Kidney (tissue), 14 donors: ENCODE results near the gene CFAP100. TPM values are rescaled to one million over a fixed set of nuclear protein-coding genes. Genes with fewer than 3 reads are reported as not detected.

Source experiments
- DNase-seq, 5 donors: peaks; one replicate each; pipeline ENCODE4 v3.0.0-alpha.2; 2013 to 2020
- FAIRE-seq: peaks from 2 replicates; lab custom pipeline; 2012; peaks lifted over from hg19 to GRCh38; lab: Jason Lieb, UNC
- H3K27ac ChIP-seq, 2 donors: one replicate each; pipeline ENCODE4 v1.7.0; 2013; ENCODE audit warnings: low read depth in 2 of 2, low read length in 2 of 2, inconsistent platforms in 1 of 2
- H3K27me3 ChIP-seq: one replicate; pipeline ENCODE4 v1.7.1; 2013; ENCODE audit warnings: low read length, inconsistent platforms; ENCODE audit not compliant: control insufficient read depth, insufficient read depth
- H3K36me3 ChIP-seq, 3 donors: one replicate each; pipeline versions ENCODE4 v1.7.0 to v1.7.1; 2013; ENCODE audit warnings: low read length in 3 of 3, control low read depth in 1 of 3, inconsistent platforms in 1 of 3; ENCODE audit not compliant: insufficient read depth in 3 of 3, control insufficient read depth in 2 of 3
- H3K4me1 ChIP-seq, 3 donors: one replicate each; pipeline versions ENCODE4 v1.7.0 to v1.7.1; 2013; ENCODE audit warnings: low read length in 3 of 3, inconsistent platforms in 1 of 3, low read depth in 1 of 3; ENCODE audit not compliant: control insufficient read depth in 2 of 3, insufficient read depth in 2 of 3
- H3K4me3 ChIP-seq, 3 donors: one replicate each; pipeline versions ENCODE4 v1.7.0 to v1.8.1; 2013; ENCODE audit warnings: low read length in 3 of 3, control low read depth in 1 of 3, inconsistent platforms in 1 of 3
- H3K9ac ChIP-seq, 3 donors: one replicate each; pipeline versions ENCODE4 v1.7.0 to v1.7.1; 2013; ENCODE audit warnings: low read length in 3 of 3, control low read depth in 1 of 3, inconsistent platforms in 1 of 3
- H3K9me3 ChIP-seq, 3 donors: one replicate each; pipeline versions ENCODE4 v1.7.0 to v1.7.1; 2013; ENCODE audit warnings: low read length in 3 of 3, control low read depth in 1 of 3, inconsistent platforms in 1 of 3; ENCODE audit not compliant: control insufficient read depth in 2 of 3, insufficient read depth in 1 of 3
- intact Hi-C: fragments of 100-400 bp; cut with DNase I; formaldehyde crosslinking; loops from one replicate; pipeline ENCODE4 v1.11.1; 2022
- polyA plus RNA-seq: library from polyadenylated mRNA; stranded (reverse); fragments of 350-450 nt; fragmentation: Illumina TruSeq; extraction: RNeasy Lipid Tissue Mini Kit (QIAGEN cat#74804); gene quantifications from one replicate; pipeline ENCODE4 v1.2.3, GENCODE V29; 2014; ENCODE audit warnings: low read depth, low replicate concordance; ENCODE audit not compliant: insufficient read depth
- total RNA-seq: library from RNA; stranded (reverse); fragmentation: NEBNext Ultra II Directional; extraction: Animal tissue kit (Norgen Biotek cat#: 25700); gene quantifications from one replicate; pipeline ENCODE4 v1.2.1, GENCODE V29; 2021
- TF ChIP-seq, protein P1 (sequence below): IDR thresholded peaks from 3 replicates; pipeline ENCODE4 v1.5.1; 2012; ENCODE audit warnings: mild to moderate bottlenecking, moderate library complexity, borderline replicate concordance; ENCODE audit not compliant: insufficient read depth; ENCODE audit errors: extremely low read depth
- donor health status: control.
- donor health status: control.
- donor health status: control.
- donor health status: control.
- donor health status: control.
- donor health status: DM: yes; HTN: yes; CAD: no.
- donor health status: Normal renal cell carcinoma (clear cell type).

CFAP100 gene
- total and polyA plus RNA-seq, 2 donors from 2014 or later = 0.60 TPM; not detected in 1

DNA sequence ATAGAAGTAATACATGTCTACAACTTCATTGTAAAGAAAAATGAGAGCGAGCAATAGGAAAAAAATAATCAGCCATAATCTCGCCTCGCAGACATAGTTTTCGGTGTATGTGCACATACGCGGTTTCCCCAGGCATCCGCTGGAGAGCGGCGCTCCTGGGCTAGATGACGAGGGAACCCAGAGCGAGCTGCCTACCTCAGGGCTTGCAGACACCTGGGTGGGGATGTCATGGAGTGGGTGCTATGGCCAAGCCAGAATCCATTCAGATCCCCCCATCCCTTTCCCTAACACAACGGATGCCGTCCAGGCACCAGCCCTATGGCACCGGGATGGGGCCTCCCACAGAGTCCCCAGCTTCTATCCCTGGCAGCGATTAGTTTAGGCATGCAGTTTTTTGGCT, 4.5 kb upstream of the CFAP100 start:
- DNase-seq (no peak), FAIRE-seq (no peak)
- Histone ChIP-seq H3K36me3 (no peaks in the 10 kb centered on the region), H3K4me1 (peaks cover 0 to 4% (median 0%) of the 10 kb centered on the region in 3 donors), H3K27me3 (no peaks in the 10 kb centered on the region), H3K9me3 (no peaks in the 10 kb centered on the region), H3K4me3 (no peak overlapping the region), H3K27ac (no peak overlapping the region), H3K9ac (no peak overlapping the region)
- intact Hi-C loops = loop anchor here (10.0 kb wide), 1 partner anchor 135 kb away; no protein-coding TSS in a partner anchor
- TF ChIP-seq, protein P1, sequence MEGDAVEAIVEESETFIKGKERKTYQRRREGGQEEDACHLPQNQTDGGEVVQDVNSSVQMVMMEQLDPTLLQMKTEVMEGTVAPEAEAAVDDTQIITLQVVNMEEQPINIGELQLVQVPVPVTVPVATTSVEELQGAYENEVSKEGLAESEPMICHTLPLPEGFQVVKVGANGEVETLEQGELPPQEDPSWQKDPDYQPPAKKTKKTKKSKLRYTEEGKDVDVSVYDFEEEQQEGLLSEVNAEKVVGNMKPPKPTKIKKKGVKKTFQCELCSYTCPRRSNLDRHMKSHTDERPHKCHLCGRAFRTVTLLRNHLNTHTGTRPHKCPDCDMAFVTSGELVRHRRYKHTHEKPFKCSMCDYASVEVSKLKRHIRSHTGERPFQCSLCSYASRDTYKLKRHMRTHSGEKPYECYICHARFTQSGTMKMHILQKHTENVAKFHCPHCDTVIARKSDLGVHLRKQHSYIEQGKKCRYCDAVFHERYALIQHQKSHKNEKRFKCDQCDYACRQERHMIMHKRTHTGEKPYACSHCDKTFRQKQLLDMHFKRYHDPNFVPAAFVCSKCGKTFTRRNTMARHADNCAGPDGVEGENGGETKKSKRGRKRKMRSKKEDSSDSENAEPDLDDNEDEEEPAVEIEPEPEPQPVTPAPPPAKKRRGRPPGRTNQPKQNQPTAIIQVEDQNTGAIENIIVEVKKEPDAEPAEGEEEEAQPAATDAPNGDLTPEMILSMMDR = no peak

DNA sequence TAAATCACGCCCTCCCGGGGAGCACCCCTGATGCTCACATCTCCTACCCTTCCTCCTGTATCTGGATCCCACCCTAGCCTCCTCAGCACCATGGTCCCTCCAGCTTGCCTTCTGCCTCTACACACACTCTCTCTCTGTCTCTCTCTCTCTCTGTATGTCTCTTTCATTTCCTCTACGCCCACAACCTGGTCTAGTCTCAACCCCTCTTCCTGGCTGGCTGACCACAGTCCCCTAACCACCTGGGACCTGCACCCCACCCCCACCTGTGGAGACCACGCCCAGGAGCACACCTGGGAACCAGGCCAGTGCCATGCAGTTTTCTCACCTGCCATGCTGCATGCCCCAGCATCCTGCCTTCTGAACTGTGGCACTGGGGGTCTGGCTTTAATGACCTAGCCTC, 4.0 kb upstream of the CFAP100 start:
- no peaks in the 10 kb centered on the region for H3K9me3 ChIP-seq
- intact Hi-C loops = loop anchor here (10.0 kb wide), 1 partner anchor 136 kb away; no protein-coding TSS in a partner anchor
- peaks cover 0 to 4% (median 0%) of the 10 kb centered on the region in 3 donors for H3K4me1 ChIP-seq
- H3K27me3 ChIP-seq = no peaks in the 10 kb centered on the region
- DNase-seq (no peak), FAIRE-seq (no peak)
- no peak overlapping the region for H3K9ac ChIP-seq
- H3K36me3 ChIP-seq = no peaks in the 10 kb centered on the region
- H3K27ac ChIP-seq = no peak overlapping the region
- no peak overlapping the region for H3K4me3 ChIP-seq
- TF ChIP-seq, protein P1 = no peak

DNA sequence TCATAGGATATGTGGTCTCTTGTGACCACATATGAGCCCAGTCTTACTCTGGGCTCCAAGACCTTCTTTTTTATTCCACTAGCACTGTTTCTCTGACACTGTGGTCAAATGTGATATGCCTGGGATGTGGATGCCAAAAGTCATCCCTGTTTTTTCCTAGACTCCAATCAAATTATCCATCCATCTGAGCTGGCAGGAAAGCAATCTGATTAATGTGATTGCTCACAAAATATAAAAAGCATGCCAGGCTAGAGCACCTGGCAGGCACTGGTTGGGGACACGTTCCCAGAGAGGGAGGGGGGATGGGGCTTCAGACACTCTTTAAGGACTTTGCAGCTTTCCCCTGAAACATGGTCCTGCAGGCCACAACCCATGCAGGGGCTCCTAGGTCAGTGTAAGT, 3.1 kb upstream of the CFAP100 start:
- DNase-seq = no peak
- TF ChIP-seq, protein P1 = no peak
- Histone ChIP-seq H3K27me3 (no peaks in the 10 kb centered on the region), H3K4me1 (peaks cover 0 to 4% (median 0%) of the 10 kb centered on the region in 3 donors), H3K9me3 (no peaks in the 10 kb centered on the region), H3K9ac (no peak overlapping the region), H3K36me3 (no peaks in the 10 kb centered on the region), H3K27ac (no peak overlapping the region), H3K4me3 (no peak overlapping the region)
- FAIRE-seq = no peak
- intact Hi-C loops = loop anchor here (10.0 kb wide), 1 partner anchor 137 kb away; no protein-coding TSS in a partner anchor

DNA sequence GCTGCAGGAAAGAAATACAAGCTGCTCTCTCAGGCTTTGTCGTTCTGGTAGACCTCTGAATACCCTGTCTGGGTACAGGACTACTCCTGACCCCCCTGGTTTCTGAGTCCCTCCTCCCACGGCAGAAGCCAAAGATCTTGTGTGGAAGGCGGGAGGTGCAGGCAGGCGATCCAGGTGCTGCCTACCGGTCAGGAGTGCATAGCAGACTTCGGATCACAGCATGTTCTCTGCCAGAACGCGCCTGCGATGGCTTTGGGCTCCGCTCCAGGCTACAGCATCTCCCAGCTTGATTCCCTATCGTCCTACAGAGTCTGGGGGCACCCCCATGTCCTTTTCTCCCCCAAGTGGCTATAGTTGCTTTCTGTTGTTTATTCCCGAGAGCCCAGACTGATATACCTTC, 2.5 kb upstream of the CFAP100 start:
- H3K9ac ChIP-seq = no peak overlapping the region
- H3K27ac ChIP-seq = no peak overlapping the region
- intact Hi-C loops = loop anchor here (10.0 kb wide), 1 partner anchor 137 kb away; no protein-coding TSS in a partner anchor
- no peak for FAIRE-seq
- DNase-seq = no peak
- H3K36me3 ChIP-seq = no peaks in the 10 kb centered on the region
- no peak overlapping the region for H3K4me3 ChIP-seq
- peaks cover 0 to 4% (median 0%) of the 10 kb centered on the region in 3 donors for H3K4me1 ChIP-seq
- no peaks in the 10 kb centered on the region for H3K27me3 ChIP-seq
- no peaks in the 10 kb centered on the region for H3K9me3 ChIP-seq
- TF ChIP-seq, protein P1 = no peak
